Stimulated activated CD8-positive, alpha-beta memory T cell treated with anti-CD3 and anti-CD28 coated beads, Interleukin-4, amount 100 ng/mL, for 24 hours (primary cell): ENCODE results near the gene RBBP8.

Experiments used
- DNase-seq: peaks from one replicate; pipeline ENCODE4 v3.0.0-alpha.2; 2020; ENCODE audit warnings: low read depth

Gene RBBP8

DNA sequence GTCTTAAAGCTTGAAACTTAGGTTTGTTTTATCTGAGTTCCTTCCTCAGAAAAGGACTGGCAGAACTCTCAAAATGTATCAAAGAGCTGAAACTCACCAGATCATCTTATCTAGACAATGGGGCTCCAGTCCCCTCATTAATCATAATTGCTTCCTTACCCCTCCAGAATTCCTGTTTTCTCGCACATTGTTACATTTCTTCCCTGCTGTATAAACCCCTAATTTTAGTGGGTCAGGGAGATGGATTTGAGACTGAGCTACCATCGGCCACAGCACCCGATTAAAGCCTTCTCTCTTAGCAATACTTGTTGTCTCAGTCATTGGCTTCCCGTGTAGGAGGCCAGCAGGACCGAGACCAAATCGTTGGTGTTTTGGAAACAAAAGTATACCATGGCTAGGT lies 130.4 kb downstream of the RBBP8 start:
- DNase-seq, result no peak

DNA sequence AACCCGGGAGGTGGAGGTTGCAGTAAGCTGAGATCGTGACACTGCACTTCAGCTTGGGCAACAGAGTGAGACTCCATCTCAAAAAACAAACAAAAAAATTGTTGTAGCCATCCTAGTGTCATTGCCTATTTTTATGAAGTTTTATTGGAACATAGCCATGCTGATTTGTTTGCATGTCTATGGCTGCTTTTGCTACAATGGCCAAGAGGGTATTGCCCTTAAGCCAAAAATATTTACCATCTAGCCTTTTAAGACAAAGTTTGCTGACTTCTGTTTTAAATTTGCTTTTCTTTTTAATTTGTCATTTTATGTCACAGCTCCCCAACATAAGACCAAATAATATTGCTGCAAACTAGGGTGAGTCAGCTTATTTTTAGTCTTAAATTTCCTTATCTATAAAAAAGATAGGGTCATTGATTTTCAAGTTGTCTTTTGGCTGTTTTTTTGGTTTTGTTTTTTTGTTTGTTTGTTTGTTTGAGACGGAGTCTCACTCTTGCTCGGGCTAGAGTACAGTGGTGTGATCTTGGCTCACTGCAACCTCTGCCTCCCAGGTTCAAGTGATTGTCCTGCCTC lies 132.2 kb downstream of the RBBP8 start:
- no peak for DNase-seq

DNA sequence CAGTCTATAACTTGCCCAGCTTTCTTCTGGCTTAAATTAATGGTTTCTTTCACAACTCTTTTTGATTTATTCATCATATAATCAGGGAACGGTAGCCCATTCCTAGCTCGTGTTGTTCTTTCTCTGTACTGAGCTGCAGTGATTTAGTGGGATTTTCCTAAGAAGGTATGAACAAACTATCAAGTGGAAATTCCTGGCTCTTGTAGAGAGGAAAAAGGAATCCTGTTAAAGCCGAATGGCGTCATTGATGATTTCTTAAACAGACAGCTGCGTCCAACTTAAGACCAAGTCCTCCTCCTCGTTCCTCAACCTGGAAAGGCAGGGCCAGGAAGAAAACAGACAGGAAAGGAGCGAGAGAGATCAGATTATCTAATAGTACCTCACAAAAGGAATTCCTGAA lies 132.9 kb downstream of the RBBP8 start:
- DNase-seq, result no peak

DNA sequence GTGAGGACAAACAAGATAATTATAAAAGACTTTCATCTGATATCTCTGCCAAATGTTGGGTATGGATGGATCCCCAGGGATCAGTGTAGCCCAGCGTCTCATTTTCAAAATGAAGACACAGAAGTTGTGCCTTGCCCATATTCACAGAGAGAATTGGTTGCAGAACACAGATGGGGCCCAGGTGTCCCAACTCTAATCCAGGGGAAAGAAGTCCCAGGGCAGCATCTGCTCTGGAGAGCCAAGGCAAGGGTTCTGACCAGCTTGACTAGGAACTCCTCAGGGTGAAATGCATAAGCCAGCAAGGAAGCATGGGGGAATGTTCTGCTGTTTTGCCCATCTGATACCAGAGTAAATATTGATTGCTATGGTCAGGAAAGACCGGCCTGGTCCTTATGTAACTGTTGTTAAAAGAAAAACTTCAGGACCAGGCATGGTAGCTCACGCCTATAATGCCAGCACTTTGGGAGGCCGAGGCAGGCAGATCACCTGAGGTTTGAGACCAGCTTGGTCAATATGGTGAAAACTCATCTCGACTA lies 133.4 kb downstream of the RBBP8 start:
- no peak for DNase-seq

DNA sequence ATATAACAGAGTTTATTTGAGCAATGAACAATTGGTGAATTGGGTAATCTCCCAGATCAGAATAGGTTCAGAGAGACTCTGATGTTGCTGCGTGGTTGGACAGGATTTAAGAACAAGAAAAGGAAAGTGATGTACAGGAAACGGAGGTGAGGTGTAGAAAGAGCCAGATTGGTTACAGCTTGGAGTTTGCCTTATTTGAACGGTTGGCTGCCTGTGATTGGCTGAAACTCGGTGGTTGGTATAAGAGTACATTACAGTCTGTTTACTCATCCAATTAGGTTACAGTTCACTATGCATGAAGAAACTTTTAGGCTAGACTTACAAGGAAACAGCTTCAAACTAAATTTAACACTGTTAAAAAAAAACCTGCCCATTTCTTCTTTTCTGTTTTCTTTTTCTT lies 134.1 kb downstream of the RBBP8 start:
- no peak for DNase-seq

DNA sequence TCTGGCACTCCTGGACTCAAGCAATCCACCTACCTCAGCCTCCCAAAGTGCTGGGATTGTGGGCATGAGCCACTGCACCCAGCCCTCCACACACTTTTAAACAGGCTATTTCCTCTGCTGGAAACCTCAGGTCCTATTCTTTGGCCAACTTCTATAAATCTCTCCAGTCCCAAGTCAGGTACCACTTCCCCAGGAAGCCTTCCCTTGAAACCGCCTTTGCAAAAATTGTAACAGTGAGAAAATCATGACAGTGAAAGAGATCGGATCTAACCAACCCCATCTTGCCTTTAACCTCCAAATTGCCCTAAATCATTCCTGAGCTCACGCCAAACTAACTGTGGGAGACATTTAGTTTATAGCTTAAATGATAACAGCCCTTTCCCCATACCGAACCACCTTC lies 134.9 kb downstream of the RBBP8 start:
- no peak for DNase-seq

DNA sequence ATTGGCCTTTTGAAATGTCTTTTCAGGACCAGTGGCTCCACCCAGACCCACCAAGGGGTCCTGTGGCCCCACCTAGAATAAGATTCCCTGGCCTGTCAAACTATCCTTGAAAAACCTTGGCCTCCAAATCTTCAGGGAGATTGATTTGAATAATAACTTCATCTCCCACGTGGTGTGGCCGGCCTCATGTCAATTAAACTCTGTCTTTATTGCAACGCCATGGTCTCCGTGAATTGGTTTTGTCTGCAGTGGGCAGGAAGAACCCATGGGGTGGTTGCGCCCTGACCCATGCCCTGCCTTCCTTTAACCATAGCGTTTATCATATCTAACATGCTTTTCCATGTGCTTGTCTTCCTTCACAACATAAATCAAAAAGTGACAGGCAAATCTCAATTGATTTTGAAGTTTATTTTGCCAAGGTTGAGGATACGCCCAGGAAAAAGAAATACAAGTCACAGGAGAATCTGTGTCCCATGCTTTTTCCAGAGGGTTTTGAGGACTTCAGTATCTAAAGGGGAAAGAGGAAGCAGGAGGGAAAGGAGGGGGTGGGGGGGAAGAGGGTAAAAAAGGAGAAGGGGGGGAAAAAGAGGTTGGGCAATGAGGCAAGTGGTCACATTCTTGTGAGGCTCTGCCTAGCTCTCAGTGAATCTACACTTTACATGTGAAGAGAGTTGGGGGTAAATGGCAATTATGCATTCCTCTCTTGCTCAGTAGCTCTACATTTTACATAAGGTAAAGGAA lies 135.6 kb downstream of the RBBP8 start:
- no peak for DNase-seq

DNA sequence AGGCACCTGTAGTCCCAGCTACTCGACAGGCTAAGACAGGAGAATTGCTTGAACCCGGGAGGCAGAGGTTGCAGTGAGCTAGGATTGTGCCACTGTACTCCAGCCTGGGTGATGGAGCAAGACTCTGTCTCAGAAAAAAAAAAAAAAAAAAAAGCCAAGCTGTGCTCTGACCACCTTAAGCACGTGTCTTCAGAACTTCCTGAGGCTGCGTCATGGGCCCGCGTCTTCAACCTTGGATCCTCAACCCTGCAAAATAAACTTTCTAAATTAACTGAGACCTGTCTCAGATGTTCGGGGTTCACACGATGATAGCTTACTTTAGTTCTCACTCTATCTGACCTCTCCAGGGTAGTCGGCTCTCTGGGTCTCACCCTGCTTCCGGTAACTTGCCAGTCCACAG lies 136.4 kb downstream of the RBBP8 start:
- no peak for DNase-seq

DNA sequence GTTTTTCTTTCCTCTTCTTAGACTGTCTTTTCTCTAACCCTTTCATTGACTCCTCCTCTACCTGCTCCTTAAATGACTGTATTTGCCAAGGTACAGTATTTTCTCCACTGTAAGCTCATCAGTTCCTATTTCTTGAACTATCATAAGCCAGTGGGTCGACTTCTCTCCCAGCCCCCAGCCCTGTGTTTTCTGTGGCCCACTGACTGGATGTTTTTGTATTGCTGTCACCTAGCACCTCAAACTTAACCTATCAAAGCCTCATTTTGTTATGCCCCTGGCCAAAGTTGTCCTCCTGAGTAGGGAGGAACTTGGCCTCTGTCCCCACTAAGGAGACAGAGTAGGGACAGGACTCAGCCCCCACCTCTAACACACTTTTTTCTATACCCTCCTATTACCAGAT lies 136.8 kb downstream of the RBBP8 start:
- no peak for DNase-seq

DNA sequence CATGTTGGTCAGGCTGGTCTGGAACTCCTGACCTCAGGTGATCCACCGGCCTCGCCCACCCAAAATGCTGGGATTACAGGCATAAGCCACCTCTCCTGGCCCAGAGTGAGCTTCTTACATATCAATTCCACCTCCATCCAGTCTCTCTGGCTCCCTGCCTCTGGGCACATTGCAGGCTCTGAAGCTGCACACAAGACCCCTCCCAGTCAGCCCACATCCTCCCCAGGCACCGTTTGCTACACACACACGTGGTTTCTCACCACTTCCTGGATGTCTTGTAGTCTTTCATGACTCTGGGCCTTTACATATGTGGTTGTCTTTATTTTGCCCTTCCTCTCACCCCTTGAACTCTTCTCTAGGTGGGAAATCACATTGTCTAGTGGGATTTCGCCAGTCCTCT lies 138.2 kb downstream of the RBBP8 start:
- DNase-seq, result peak; percentile 60

DNA sequence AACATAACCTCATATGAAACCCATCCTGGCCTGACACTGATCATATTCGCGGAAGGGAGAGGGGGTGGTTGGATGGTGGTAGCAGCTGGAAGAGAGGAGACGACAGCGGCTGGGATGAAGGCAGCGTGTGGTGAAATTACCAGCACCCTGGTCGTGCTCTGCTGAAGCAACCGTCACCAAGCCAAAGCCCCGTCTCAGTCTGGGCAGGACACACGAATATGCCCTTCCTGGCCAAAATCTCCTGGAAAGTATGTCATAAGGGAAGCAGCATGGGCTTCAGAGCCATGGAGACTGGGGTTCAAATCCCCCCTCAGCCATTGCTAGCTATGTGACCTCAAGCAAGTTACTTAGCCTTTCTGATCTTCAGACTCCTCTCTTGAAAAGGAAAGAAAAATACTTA lies 139.0 kb downstream of the RBBP8 start:
- no peak for DNase-seq

DNA sequence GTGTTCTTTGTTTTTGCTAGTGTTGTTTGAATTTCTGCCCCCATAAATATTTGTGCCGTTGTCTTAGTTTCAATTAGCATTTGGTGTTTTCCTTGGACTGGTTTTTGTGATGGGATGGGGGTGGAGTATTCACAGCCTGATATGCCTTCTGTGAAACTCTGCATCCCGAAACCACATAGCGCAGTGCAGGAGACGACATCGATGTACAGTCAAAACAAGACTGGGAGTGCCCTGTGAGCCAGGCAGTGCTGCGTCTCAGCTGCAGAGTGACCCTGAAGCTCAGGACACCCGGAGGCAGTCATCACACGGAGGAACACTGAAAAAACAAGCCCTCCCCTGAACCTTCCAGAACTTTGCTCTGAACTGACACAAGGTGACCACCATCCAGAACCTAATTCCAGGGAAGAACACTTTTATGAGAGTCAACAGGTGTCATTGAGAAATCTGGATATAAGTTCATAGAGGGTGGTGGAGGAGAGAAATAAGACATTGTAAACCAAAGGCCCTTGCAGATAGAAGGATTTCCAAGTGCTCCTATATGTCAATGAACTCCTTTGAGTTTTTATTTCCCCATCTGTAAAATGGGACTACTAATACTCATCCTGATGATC lies 141.0 kb downstream of the RBBP8 start:
- no peak for DNase-seq
